ENCODE data around the gene FGF22. TPM values are rescaled to one million over a fixed set of nuclear protein-coding genes. Genes with fewer than 3 reads are reported as not detected.

The FGF22 gene
- total and polyA plus RNA-seq, 2 of the 13 experiments (the other 11 are each of a cell fraction or from before 2014, with no cell fraction given): 0.24 TPM; not detected in 1

GRCh38 chr19:633068-633785 lies 6.5 kb upstream of the FGF22 start, which contains the start of gene POLRMT (continued):
- TF ChIP-seq, protein P1, sequence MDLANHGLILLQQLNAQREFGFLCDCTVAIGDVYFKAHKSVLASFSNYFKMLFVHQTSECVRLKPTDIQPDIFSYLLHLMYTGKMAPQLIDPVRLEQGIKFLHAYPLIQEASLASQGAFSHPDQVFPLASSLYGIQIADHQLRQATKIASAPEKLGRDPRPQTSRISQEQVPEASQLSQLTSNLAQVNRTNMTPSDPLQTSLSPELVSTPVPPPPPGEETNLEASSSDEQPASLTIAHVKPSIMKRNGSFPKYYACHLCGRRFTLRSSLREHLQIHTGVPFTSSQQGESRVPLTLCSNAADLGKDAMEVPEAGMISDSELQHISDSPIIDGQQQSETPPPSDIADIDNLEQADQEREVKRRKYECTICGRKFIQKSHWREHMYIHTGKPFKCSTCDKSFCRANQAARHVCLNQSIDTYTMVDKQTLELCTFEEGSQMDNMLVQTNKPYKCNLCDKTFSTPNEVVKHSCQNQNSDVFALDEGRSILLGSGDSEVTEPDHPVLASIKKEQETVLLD (CRISPR knock-in tag; IDR thresholded peaks at IDR 0.05; ENCODE audit: low read depth): no peak
- TF ChIP-seq, protein P2, sequence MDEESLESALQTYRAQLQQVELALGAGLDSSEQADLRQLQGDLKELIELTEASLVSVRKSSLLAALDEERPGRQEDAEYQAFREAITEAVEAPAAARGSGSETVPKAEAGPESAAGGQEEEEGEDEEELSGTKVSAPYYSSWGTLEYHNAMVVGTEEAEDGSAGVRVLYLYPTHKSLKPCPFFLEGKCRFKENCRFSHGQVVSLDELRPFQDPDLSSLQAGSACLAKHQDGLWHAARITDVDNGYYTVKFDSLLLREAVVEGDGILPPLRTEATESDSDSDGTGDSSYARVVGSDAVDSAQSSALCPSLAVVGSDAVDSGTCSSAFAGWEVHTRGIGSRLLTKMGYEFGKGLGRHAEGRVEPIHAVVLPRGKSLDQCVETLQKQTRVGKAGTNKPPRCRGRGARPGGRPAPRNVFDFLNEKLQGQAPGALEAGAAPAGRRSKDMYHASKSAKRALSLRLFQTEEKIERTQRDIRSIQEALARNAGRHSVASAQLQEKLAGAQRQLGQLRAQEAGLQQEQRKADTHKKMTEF (CRISPR knock-in tag; IDR thresholded peaks at IDR 0.05): no peak; the same call in 1 of the 2 replicates
- TF ChIP-seq MYC (CRISPR knock-in tag; IDR thresholded peaks at IDR 0.05; ENCODE audit: borderline replicate concordance) (peak; percentile 68), KLF6 (CRISPR knock-in tag; IDR thresholded peaks at IDR 0.05) (0 out of 2 replicates have a peak, but pooled peaks have one; percentile 23), PCBP1 (IDR thresholded peaks at IDR 0.05; ENCODE audit: borderline replicate concordance, low read depth, low read length) (no peak), KAT7 (CRISPR knock-in tag; IDR thresholded peaks at IDR 0.05; ENCODE audit: borderline replicate concordance) (0 out of 2 replicates have a peak, but pooled peaks have one; percentile 2), ZSCAN9 (CRISPR knock-in tag; IDR thresholded peaks at IDR 0.05; ENCODE audit: borderline replicate concordance) (0 out of 2 replicates have a peak, but pooled peaks have one; percentile 47), ZNF569 (CRISPR knock-in tag; IDR thresholded peaks at IDR 0.05; ENCODE audit: borderline replicate concordance) (no peak), ZNF747 (CRISPR knock-in tag; IDR thresholded peaks at IDR 0.05; ENCODE audit: borderline replicate concordance) (no peak; the same call in 1 of the 2 replicates), ZNF607 (CRISPR knock-in tag; IDR thresholded peaks at IDR 0.05; ENCODE audit: borderline replicate concordance) (0 out of 2 replicates have a peak, but pooled peaks have one; percentile 26), ZSCAN22 (CRISPR knock-in tag; IDR thresholded peaks at IDR 0.05) (no peak), ZNF431 (CRISPR knock-in tag; IDR thresholded peaks at IDR 0.05; ENCODE audit: borderline replicate concordance, low read depth) (no peak), ZNF879 (CRISPR knock-in tag; IDR thresholded peaks at IDR 0.05) (no peak), PRMT3 (CRISPR knock-in tag; IDR thresholded peaks at IDR 0.05; ENCODE audit: borderline replicate concordance, low read depth) (no peak), KLF12 (CRISPR knock-in tag; IDR thresholded peaks at IDR 0.05; ENCODE audit: borderline replicate concordance) (peak; percentile 80), PHF8 (CRISPR knock-in tag; IDR thresholded peaks at IDR 0.05) (peak; percentile 60), ZNF17 (CRISPR knock-in tag; IDR thresholded peaks at IDR 0.05) (no peak), CERS6 (CRISPR knock-in tag; IDR thresholded peaks at IDR 0.05) (no peak), HOXA7 (CRISPR knock-in tag; IDR thresholded peaks at IDR 0.05) (no peak), ZMAT3 (CRISPR knock-in tag; conservative IDR thresholded peaks at IDR 0.05) (0 out of 2 replicates have a peak, but pooled peaks have one; percentile 28), ZBTB20 (CRISPR knock-in tag; IDR thresholded peaks at IDR 0.05; ENCODE audit: borderline replicate concordance, low read depth) (no peak), NFRKB (IDR thresholded peaks at IDR 0.05) (no peak), DNMT1 (CRISPR knock-in tag; IDR thresholded peaks at IDR 0.05) (no peak; the same call in 1 of the 2 replicates)
- TF ChIP-seq, protein P3, sequence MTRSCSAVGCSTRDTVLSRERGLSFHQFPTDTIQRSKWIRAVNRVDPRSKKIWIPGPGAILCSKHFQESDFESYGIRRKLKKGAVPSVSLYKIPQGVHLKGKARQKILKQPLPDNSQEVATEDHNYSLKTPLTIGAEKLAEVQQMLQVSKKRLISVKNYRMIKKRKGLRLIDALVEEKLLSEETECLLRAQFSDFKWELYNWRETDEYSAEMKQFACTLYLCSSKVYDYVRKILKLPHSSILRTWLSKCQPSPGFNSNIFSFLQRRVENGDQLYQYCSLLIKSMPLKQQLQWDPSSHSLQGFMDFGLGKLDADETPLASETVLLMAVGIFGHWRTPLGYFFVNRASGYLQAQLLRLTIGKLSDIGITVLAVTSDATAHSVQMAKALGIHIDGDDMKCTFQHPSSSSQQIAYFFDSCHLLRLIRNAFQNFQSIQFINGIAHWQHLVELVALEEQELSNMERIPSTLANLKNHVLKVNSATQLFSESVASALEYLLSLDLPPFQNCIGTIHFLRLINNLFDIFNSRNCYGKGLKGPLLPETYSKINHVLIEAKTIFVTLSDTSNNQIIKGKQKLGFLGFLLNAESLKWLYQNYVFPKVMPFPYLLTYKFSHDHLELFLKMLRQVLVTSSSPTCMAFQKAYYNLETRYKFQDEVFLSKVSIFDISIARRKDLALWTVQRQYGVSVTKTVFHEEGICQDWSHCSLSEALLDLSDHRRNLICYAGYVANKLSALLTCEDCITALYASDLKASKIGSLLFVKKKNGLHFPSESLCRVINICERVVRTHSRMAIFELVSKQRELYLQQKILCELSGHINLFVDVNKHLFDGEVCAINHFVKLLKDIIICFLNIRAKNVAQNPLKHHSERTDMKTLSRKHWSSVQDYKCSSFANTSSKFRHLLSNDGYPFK (CRISPR knock-in tag; IDR thresholded peaks at IDR 0.05; ENCODE audit: borderline replicate concordance): no peak
